GM19395 (cell line): ENCODE results near the gene FSHR.

Experiments used
- ATAC-seq: cut with Tn5 transposase; IDR thresholded peaks from one replicate; pipeline ENCODE4 v1.9.1; 2021; ENCODE audit warnings: mild to moderate bottlenecking, moderate library complexity; ENCODE audit not compliant: unreplicated experiment

Gene FSHR

GRCh38 chr2:49033394-49034185 is 120.7 kb downstream of the FSHR start:
- ATAC-seq, result no peak

GRCh38 chr2:49032936-49033335 is 121.4 kb downstream of the FSHR start:
- no peak for ATAC-seq

- no peak for ATAC-seq
Measured at GRCh38 chr2:49032126-49032525, 122.2 kb downstream of the FSHR start.

GRCh38 chr2:49029406-49029805 is 124.9 kb downstream of the FSHR start:
- no peak for ATAC-seq

GRCh38 chr2:49028101-49028500 is 126.2 kb downstream of the FSHR start:
- peak; percentile 100 for ATAC-seq

- ATAC-seq, result no peak
Measured at GRCh38 chr2:49026706-49027105, 127.6 kb downstream of the FSHR start.

- no peak for ATAC-seq
Measured at GRCh38 chr2:49021271-49021670, 133.0 kb downstream of the FSHR start.

- ATAC-seq, result no peak
Measured at GRCh38 chr2:49005261-49005660, 149.1 kb downstream of the FSHR start.

- peak; percentile 92 for ATAC-seq
Measured at GRCh38 chr2:49004036-49004626, 150.2 kb downstream of the FSHR start.

GRCh38 chr2:49003201-49003600 is 151.1 kb downstream of the FSHR start:
- ATAC-seq, result no peak

- no peak for ATAC-seq
Measured at GRCh38 chr2:49002750-49003149, 151.6 kb downstream of the FSHR start.

GRCh38 chr2:49000695-49001094 is 153.6 kb downstream of the FSHR start:
- ATAC-seq, result no peak

- no peak for ATAC-seq
Measured at GRCh38 chr2:48998449-48998848, 155.9 kb downstream of the FSHR start.

- peak; percentile 57 for ATAC-seq
Measured at GRCh38 chr2:48993576-48993975, 160.7 kb downstream of the FSHR start.

- peak; percentile 58 for ATAC-seq
Measured at GRCh38 chr2:48991415-48992131, 162.7 kb downstream of the FSHR start.

- ATAC-seq, result peak; percentile 37
Measured at GRCh38 chr2:48984922-48985321, 169.4 kb downstream of the FSHR start.

GRCh38 chr2:48983551-48983950 is 170.8 kb downstream of the FSHR start:
- no peak for ATAC-seq

- ATAC-seq, result no peak
Measured at GRCh38 chr2:48982887-48983435, 171.4 kb downstream of the FSHR start.

- no peak for ATAC-seq
Measured at GRCh38 chr2:48980846-48981245, 173.5 kb downstream of the FSHR start.

GRCh38 chr2:48979691-48980090 is 174.6 kb downstream of the FSHR start:
- ATAC-seq, result no peak

GRCh38 chr2:48978131-48978530 is 176.2 kb downstream of the FSHR start:
- ATAC-seq, result no peak

GRCh38 chr2:48971801-48972200 is 182.5 kb downstream of the FSHR start:
- ATAC-seq, result no peak
